CD4-positive, alpha-beta T cell (primary cell): Measurements from ENCODE around the gene RUFY2. TPM values are rescaled to one million over a fixed set of nuclear protein-coding genes. Genes with fewer than 3 reads are reported as not detected.

ENCODE experiments used
- ATAC-seq: fragments of 200-7000 bp; cut with Tn5 transposase; one replicate; pipeline ENCODE4 v1.10.0; 2022; ENCODE audit warnings: mild to moderate bottlenecking; ENCODE audit not compliant: poor library complexity
- CTCF ChIA-PET: fragments of 350-600 bp; sonication (Branson Sonifier 250); formaldehyde crosslinking; loops from one replicate; lab custom pipeline; 2021; ENCODE audit warnings: antibody characterized with exemption, inconsistent platforms; lab: Charles Lee
- POLR2A ChIA-PET: fragments of 350-600 bp; sonication (Branson Sonifier 250); formaldehyde crosslinking; loops from one replicate; lab custom pipeline; 2021; ENCODE audit warnings: antibody characterized with exemption, inconsistent platforms; lab: Charles Lee
- DNase-seq, 14 experiments: peaks; one replicate each; pipeline ENCODE4 v3.0.0-alpha.2; 2013 to 2020; ENCODE audit warnings: mixed read lengths in 2 of 14
- H3K27ac ChIP-seq, 2 donors: one replicate each; pipeline versions ENCODE4 v1.5.1 to v1.7.0; 2013; ENCODE audit warnings: low read length in 2 of 2, low read depth in 1 of 2, mild to moderate bottlenecking in 1 of 2
- H3K27me3 ChIP-seq, 2 experiments: 1 replicate in 1 of 2; 2 replicates in 1 of 2; pipeline versions ENCODE4 v1.6.1 to v1.7.0; 2013; ENCODE audit warnings: low read length in 2 of 2, control low read depth in 1 of 2, mild to moderate bottlenecking in 1 of 2, moderate library complexity in 1 of 2; ENCODE audit not compliant: insufficient read depth in 2 of 2, control insufficient read depth in 1 of 2
- H3K36me3 ChIP-seq: one replicate; pipeline ENCODE4 v1.6.1; 2013; ENCODE audit warnings: low read length, control low read depth; ENCODE audit not compliant: insufficient read depth
- H3K4me1 ChIP-seq: one replicate; pipeline ENCODE4 v1.6.1; 2013; ENCODE audit warnings: low read length, control low read depth; ENCODE audit not compliant: insufficient read depth
- H3K4me3 ChIP-seq: one replicate; pipeline ENCODE4 v1.5.1; 2013; ENCODE audit warnings: mild to moderate bottlenecking, low read length, moderate library complexity
- H3K9me3 ChIP-seq, 2 experiments: 1 replicate in 1 of 2; 2 replicates in 1 of 2; pipeline versions ENCODE4 v1.6.1 to v1.7.0; 2013; ENCODE audit warnings: low read length in 2 of 2, mild to moderate bottlenecking in 2 of 2, control low read depth in 1 of 2, moderate library complexity in 1 of 2; ENCODE audit not compliant: control insufficient read depth in 1 of 2, insufficient read depth in 1 of 2
- H3K27ac Mint-ChIP-seq: one replicate; pipeline ENCODE4 v1.8.0; 2020; ENCODE audit warnings: mixed read lengths
- H3K27me3 Mint-ChIP-seq: one replicate; pipeline ENCODE4 v1.8.0; 2021; ENCODE audit warnings: mixed read lengths
- H3K36me3 Mint-ChIP-seq: one replicate; pipeline ENCODE4 v1.8.0; 2021; ENCODE audit warnings: low read depth, mixed read lengths
- H3K4me1 Mint-ChIP-seq: one replicate; pipeline ENCODE4 v1.8.0; 2021; ENCODE audit warnings: low read depth, mixed read lengths
- H3K4me3 Mint-ChIP-seq: one replicate; pipeline ENCODE4 v1.8.0; 2020; ENCODE audit warnings: mild to moderate bottlenecking, mixed read lengths
- H3K9me3 Mint-ChIP-seq: one replicate; pipeline ENCODE4 v1.8.0; 2020; ENCODE audit warnings: mixed read lengths
- CTCF ChIP-seq: fragments of 200-600 bp; IDR thresholded peaks from one replicate; pipeline ENCODE4 v1.8.0; 2022; ENCODE audit warnings: antibody characterized with exemption, mild to moderate bottlenecking
- intact Hi-C, 2 experiments: fragments of 100-400 bp; cut with DNase I in 1 of 2; cut with micrococcal nuclease in 1 of 2; formaldehyde crosslinking; loops; one replicate each; pipeline versions ENCODE4 v1.15.1 to v1.9.0; 2023 to 2025; cut with DNase I, micrococcal nuclease
- total RNA-seq, 174 experiments: library from RNA in 2 of 174; stranded (reverse) in 2 of 174; gene quantifications; one replicate each; pipeline ENCODE4 v1.2.3 and lab custom pipeline; 2021 to 2026

Gene RUFY2
- total RNA-seq, 2 experiments from 2014 or later, result 10.7 to 14.8 TPM

- no peak for TF ChIP-seq CTCF
- Mint-ChIP-seq H3K9me3 (no peaks in the 10 kb centered on the region), H3K4me1 (peaks cover 7% of the 10 kb centered on the region), H3K27me3 (no peaks in the 10 kb centered on the region), H3K36me3 (peaks cover 3% of the 10 kb centered on the region), H3K27ac (no peak overlapping the region), H3K4me3 (no peak overlapping the region)
- intact Hi-C loops, result no loop called here
- H3K4me1 ChIP-seq, result peaks cover 6% of the 10 kb centered on the region
- H3K4me3 ChIP-seq, result no peak overlapping the region
- no peaks in the 10 kb centered on the region for H3K27me3 ChIP-seq
- no peak overlapping the region for H3K27ac ChIP-seq
- no peak for ATAC-seq
- H3K36me3 ChIP-seq, result no peaks in the 10 kb centered on the region
- CTCF ChIA-PET, result no interaction called here
- no peak for DNase-seq
- POLR2A ChIA-PET, result no interaction called here
- H3K9me3 ChIP-seq, result no peaks in the 10 kb centered on the region
Observed at GRCh38 chr10:68310531-68310930, 96.5 kb downstream of the RUFY2 start.

- CTCF ChIA-PET, result no interaction called here
- H3K4me1 Mint-ChIP-seq, result no peaks in the 10 kb centered on the region
- no peaks in the 10 kb centered on the region for H3K36me3 Mint-ChIP-seq
- H3K4me1 ChIP-seq, result no peaks in the 10 kb centered on the region
- no peak overlapping the region for H3K4me3 ChIP-seq
- H3K36me3 ChIP-seq, result no peaks in the 10 kb centered on the region
- H3K27ac ChIP-seq, result no peak overlapping the region
- H3K27me3 Mint-ChIP-seq, result no peaks in the 10 kb centered on the region
- no peaks in the 10 kb centered on the region for H3K9me3 Mint-ChIP-seq
- H3K27ac Mint-ChIP-seq, result no peak overlapping the region
- no peak for TF ChIP-seq CTCF
- no peak overlapping the region for H3K4me3 Mint-ChIP-seq
- no peaks in the 10 kb centered on the region for H3K9me3 ChIP-seq
- POLR2A ChIA-PET, result no interaction called here
- DNase-seq (no peak), ATAC-seq (no peak)
- intact Hi-C loops, result loop anchor here in 1 of 2 experiments (10.0 kb wide), 1 partner anchor 611 kb away; the partner anchor contains the start of gene CTNNA3
- no peaks in the 10 kb centered on the region for H3K27me3 ChIP-seq
Observed at GRCh38 chr10:68305854-68306253, 101.2 kb downstream of the RUFY2 start.

GRCh38 chr10:68303849-68304412 is 103.1 kb downstream of the RUFY2 start:
- no peak for TF ChIP-seq CTCF
- Mint-ChIP-seq H3K9me3 (no peaks in the 10 kb centered on the region), H3K4me3 (no peak overlapping the region), H3K4me1 (no peaks in the 10 kb centered on the region), H3K36me3 (no peaks in the 10 kb centered on the region), H3K27ac (no peak overlapping the region), H3K27me3 (no peaks in the 10 kb centered on the region)
- ATAC-seq, result no peak
- Histone ChIP-seq H3K9me3 (no peaks in the 10 kb centered on the region), H3K4me1 (no peaks in the 10 kb centered on the region), H3K36me3 (no peaks in the 10 kb centered on the region), H3K27ac (no peak overlapping the region), H3K4me3 (no peak overlapping the region), H3K27me3 (no peaks in the 10 kb centered on the region)
- ChIA-PET POLR2A (no interaction called here), CTCF (no interaction called here)
- intact Hi-C loops, result loop anchor here (2.0 to 10.0 kb wide), 5 partner anchors 97 to 609 kb away; partner anchors contain the start of gene CTNNA3 (in 1 of the 2)
- DNase-seq, result no peak
